OCI-LY1 (cell line): ENCODE data around the gene VGF.

Experiments used
- H2AFZ ChIP-seq: fragments of 200-600 bp; sonication (generic), shearing (Covaris generic); 2 replicates; pipeline ENCODE4 v1.6.0; 2014; ENCODE audit warnings: antibody characterized with exemption, mild to moderate bottlenecking, low read length
- H3F3A ChIP-seq: fragments of 200-600 bp; sonication (generic), shearing (Covaris generic); 2 replicates; pipeline ENCODE4 v1.6.0; 2014; ENCODE audit warnings: mild to moderate bottlenecking, antibody characterized with exemption, low read length, moderate library complexity; ENCODE audit not compliant: insufficient read depth
- H3K27ac ChIP-seq: fragments of 200-600 bp; sonication (generic); 2 replicates; pipeline ENCODE4 v1.5.1; 2014; ENCODE audit warnings: low read length, mixed run types, mild to moderate bottlenecking, low read depth; ENCODE audit not compliant: poor library complexity, severe bottlenecking
- H3K27me3 ChIP-seq: fragments of 200-600 bp; sonication (generic); 2 replicates; pipeline ENCODE4 v1.6.0; 2014; ENCODE audit warnings: antibody characterized with exemption, mild to moderate bottlenecking, low read length, moderate library complexity; ENCODE audit not compliant: insufficient read depth
- H3K36me3 ChIP-seq: fragments of 200-600 bp; sonication (generic); 2 replicates; pipeline ENCODE4 v1.6.1; 2014; ENCODE audit warnings: mild to moderate bottlenecking, antibody characterized with exemption, low read length, moderate library complexity, mixed read lengths; ENCODE audit not compliant: insufficient read depth
- H3K4me1 ChIP-seq: fragments of 200-600 bp; sonication (generic); 2 replicates; pipeline ENCODE4 v1.5.1; 2014; ENCODE audit warnings: mild to moderate bottlenecking, low read length, moderate library complexity; ENCODE audit not compliant: insufficient read depth, severe bottlenecking
- H3K4me2 ChIP-seq: fragments of 200-600 bp; sonication (generic), shearing (Covaris generic); 2 replicates; pipeline ENCODE4 v1.6.1; 2014; ENCODE audit warnings: low read length
- H3K4me3 ChIP-seq: fragments of 200-600 bp; sonication (generic); 2 replicates; pipeline ENCODE4 v1.5.1; 2014; ENCODE audit warnings: low read length, low read depth, mild to moderate bottlenecking, mixed read lengths; ENCODE audit not compliant: poor library complexity, severe bottlenecking
- H3K79me2 ChIP-seq: fragments of 200-600 bp; shearing (Covaris generic); 2 replicates; pipeline ENCODE4 v1.6.1; 2016; ENCODE audit warnings: mixed run types, low read length, mixed read lengths; ENCODE audit not compliant: insufficient read depth
- H3K9ac ChIP-seq: fragments of 200-600 bp; sonication (generic), shearing (Covaris generic); 2 replicates; pipeline ENCODE4 v1.6.1; 2014; ENCODE audit warnings: mild to moderate bottlenecking, low read length, mixed read lengths
- H3K9me2 ChIP-seq: fragments of 200-600 bp; sonication (generic), shearing (Covaris generic); 2 replicates; pipeline ENCODE4 v1.6.1; 2014; ENCODE audit warnings: low read depth, mild to moderate bottlenecking, low read length, mixed read lengths
- H3K9me3 ChIP-seq: fragments of 200-600 bp; shearing (Covaris generic); 2 replicates; pipeline ENCODE4 v1.6.1; 2014; ENCODE audit warnings: low read length, mixed read lengths
- H4K20me1 ChIP-seq: fragments of 200-600 bp; sonication (generic), shearing (Covaris generic); 2 replicates; pipeline ENCODE4 v1.6.0; 2016; ENCODE audit warnings: mild to moderate bottlenecking, low read length; ENCODE audit not compliant: insufficient read depth
- CTCF ChIP-seq: fragments of 200-600 bp; sonication (generic), shearing (Covaris generic); IDR thresholded peaks from 2 replicates; pipeline ENCODE4 v1.5.1; 2017; ENCODE audit warnings: mild to moderate bottlenecking, antibody characterized with exemption, low read length, moderate library complexity, mixed read lengths
- EZH2 ChIP-seq: fragments of 200-600 bp; sonication (generic), shearing (Covaris generic); IDR thresholded peaks from 2 replicates; pipeline ENCODE4 v1.8.0; 2017; ENCODE audit warnings: borderline replicate concordance, mixed run types, mild to moderate bottlenecking, antibody characterized with exemption, low read length, moderate library complexity, mixed read lengths

Gene VGF

GRCh38 chr7:101175664-101176063, 10.3 kb upstream of the VGF start:
- TF ChIP-seq EZH2 (no peak), CTCF (no peak)
- no peak overlapping the region for H3K27ac ChIP-seq
- no peak overlapping the region for H3K9ac ChIP-seq
- no peaks in the 10 kb centered on the region for H3K36me3 ChIP-seq
- no peak overlapping the region for H3K4me3 ChIP-seq
- no peaks in the 10 kb centered on the region for H3K9me2 ChIP-seq
- H2AFZ ChIP-seq: no peak overlapping the region
- H3K4me2 ChIP-seq: no peak overlapping the region
- H3K9me3 ChIP-seq: no peaks in the 10 kb centered on the region
- H3K27me3 ChIP-seq: peaks cover 18% of the 10 kb centered on the region
- H3F3A ChIP-seq: no peaks in the 10 kb centered on the region
- no peaks in the 10 kb centered on the region for H3K4me1 ChIP-seq
- no peaks in the 10 kb centered on the region for H3K79me2 ChIP-seq
- no peaks in the 10 kb centered on the region for H4K20me1 ChIP-seq

DNA sequence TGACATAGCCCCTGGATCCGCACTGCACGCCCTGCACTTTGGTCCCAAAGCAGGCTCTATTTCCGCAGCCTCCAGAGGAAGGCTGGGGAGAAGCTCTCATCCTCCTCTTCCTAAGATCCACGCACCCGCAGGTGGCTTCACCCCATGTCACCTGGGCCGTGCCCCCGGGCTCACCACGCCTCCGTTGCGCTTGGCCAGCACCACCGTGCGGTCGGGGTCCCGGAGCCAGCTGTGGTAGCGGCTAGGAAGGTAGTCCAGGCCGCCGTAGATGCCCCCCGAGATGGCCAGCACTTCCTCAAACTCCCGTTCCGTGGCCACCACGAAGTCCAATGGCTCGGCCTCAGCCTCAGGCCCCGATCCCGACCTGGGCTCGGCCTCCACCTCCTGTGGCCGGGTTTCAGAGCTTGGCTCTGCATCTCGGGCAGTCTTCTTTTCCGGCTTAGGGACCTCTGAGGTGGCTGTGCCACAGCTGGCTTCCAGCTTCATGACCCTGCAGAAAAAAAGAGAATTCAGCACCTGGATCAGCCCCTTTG, 9.0 kb upstream of the VGF start:
- no peaks in the 10 kb centered on the region for H4K20me1 ChIP-seq
- H3K27me3 ChIP-seq: peaks cover 20% of the 10 kb centered on the region
- H3F3A ChIP-seq: no peaks in the 10 kb centered on the region
- no peak overlapping the region for H2AFZ ChIP-seq
- H3K79me2 ChIP-seq: no peaks in the 10 kb centered on the region
- H3K4me2 ChIP-seq: no peak overlapping the region
- TF ChIP-seq EZH2: no peak
- TF ChIP-seq CTCF: no peak
- H3K9me3 ChIP-seq: no peaks in the 10 kb centered on the region
- H3K9ac ChIP-seq: no peak overlapping the region
- no peaks in the 10 kb centered on the region for H3K36me3 ChIP-seq
- no peak overlapping the region for H3K27ac ChIP-seq
- H3K9me2 ChIP-seq: no peaks in the 10 kb centered on the region
- no peaks in the 10 kb centered on the region for H3K4me1 ChIP-seq
- H3K4me3 ChIP-seq: no peak overlapping the region

DNA sequence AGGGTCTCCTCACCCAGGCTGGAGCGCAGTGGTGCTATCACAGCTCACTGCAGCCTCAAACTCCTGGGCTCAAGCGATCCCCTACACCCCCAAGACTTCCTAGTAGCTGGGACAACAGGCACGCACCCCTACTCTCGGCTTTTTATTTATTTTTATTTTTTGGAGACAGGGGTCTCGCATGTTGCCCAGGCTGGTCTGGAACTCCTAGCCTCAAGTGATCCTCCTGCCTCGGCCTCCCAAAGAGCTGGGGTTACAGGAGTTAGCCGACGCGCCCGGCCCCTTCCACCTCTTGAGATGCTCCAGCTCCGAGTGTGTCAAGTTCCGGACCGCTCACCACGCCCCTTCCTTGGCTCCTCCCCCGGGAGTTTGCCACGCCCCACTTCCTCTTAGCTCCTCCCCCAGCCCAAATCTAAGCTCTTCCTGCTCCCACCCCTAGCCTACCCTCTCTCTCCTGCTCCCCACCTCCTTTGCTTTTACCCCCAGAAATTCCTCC, 8.4 kb upstream of the VGF start:
- H2AFZ ChIP-seq: no peak overlapping the region
- no peak overlapping the region for H3K27ac ChIP-seq

More for the DNA sequence above, 8.4 kb upstream of the VGF start:
- Histone ChIP-seq H3K36me3 (no peaks in the 10 kb centered on the region), H3K79me2 (no peaks in the 10 kb centered on the region), H3K4me2 (no peak overlapping the region), H3K27me3 (peaks cover 20% of the 10 kb centered on the region), H3K4me1 (no peaks in the 10 kb centered on the region), H3K4me3 (no peak overlapping the region), H3K9me2 (no peaks in the 10 kb centered on the region), H3K9ac (no peak overlapping the region), H4K20me1 (no peaks in the 10 kb centered on the region), H3K9me3 (no peaks in the 10 kb centered on the region), H3F3A (no peaks in the 10 kb centered on the region)
- no peak for TF ChIP-seq EZH2
- TF ChIP-seq CTCF: no peak
